HG03097 (cell line): ENCODE results near the gene LRRC26.

Source experiments
- ATAC-seq: cut with Tn5 transposase; IDR thresholded peaks from one replicate; pipeline ENCODE4 v1.9.1; 2021; ENCODE audit not compliant: unreplicated experiment, low FRiP score

Gene LRRC26

DNA sequence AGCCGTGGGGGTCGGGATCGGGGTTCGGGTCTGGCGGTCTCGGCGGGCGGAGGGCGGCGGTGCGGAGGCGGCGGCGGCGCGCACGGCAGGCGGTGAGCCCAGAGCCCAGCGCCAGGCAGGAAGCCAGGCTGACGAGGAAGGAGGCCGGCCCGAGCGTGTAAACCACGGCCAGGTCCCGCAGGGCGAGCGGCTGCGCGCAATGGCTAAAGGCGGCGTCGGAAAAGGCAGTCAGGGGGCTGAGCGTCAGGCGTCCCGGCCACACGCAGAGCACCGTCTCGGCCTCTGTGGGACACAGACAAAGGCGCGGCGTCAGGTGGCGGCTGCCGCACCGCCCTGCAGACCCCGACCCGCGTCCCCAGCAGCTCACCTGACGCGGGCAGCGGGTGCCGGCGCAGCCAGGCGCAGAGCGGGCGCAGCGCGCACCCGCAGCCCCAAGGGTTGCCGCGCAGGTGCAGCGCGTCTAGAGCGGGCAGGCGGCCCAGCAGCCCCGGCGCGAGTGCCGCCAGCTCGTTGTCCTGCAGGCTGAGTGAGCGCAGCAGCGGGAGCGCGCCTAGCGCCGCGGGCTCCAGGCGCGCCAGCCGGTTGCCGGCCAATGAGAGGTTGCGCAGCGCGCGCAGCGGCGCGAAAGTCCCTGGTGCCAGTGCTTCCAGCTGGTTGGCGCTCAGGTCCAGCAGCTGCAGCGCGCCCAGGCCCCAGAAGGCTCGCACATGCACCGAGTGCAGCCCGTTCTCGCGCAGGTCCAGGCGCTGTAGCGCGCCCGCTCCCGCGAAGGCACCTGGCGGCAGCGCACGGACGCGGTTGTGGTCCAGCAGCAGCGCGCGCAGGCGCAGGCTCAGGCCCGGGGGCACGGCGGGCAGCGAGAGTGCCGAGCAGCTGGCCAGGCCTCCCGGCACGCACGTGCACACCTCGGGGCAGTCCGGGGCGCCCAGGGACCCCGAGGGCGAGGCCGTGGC, 671 bp downstream of the LRRC26 start:
- ATAC-seq: no peak

DNA sequence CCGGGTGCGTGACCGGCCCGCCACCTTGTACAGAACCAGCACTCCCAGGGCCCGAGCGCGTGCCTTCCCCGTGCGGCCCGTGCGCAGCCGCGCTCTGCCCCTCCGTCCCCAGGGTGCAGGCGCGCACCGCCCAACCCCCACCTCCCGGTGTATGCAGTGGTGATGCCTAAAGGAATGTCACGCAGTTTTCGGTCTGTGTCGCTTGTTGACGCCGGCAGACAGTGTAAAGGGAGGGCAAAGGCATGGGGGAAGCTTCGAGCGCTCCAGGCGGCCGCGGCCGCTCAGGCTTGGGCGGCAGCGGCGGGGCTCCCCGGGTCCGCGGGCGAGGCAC, 1.3 kb downstream of the LRRC26 start:
- ATAC-seq: no peak

DNA sequence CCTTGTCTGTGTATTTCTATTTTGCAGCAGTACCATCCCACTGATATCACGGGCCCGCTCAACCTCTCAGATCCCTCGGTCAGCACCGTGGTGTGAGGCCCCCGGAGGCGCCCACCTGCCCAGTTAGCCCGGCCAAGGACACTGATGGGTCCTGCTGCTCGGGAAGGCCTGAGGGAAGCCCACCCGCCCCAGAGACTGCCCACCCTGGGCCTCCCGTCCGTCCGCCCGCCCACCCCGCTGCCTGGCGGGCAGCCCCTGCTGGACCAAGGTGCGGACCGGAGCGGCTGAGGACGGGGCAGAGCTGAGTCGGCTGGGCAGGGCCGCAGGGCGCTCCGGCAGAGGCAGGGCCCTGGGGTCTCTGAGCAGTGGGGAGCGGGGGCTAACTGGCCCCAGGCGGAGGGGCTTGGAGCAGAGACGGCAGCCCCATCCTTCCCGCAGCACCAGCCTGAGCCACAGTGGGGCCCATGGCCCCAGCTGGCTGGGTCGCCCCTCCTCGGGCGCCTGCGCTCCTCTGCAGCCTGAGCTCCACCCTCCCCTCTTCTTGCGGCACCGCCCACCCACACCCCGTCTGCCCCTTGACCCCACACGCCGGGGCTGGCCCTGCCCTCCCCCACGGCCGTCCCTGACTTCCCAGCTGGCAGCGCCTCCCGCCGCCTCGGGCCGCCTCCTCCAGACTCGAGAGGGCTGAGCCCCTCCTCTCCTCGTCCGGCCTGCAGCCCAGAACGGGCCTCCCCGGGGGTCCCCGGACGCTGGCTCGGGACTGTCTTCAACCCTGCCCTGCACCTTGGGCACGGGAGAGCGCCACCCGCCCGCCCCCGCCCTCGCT, 1.9 kb downstream of the LRRC26 start:
- no peak for ATAC-seq

DNA sequence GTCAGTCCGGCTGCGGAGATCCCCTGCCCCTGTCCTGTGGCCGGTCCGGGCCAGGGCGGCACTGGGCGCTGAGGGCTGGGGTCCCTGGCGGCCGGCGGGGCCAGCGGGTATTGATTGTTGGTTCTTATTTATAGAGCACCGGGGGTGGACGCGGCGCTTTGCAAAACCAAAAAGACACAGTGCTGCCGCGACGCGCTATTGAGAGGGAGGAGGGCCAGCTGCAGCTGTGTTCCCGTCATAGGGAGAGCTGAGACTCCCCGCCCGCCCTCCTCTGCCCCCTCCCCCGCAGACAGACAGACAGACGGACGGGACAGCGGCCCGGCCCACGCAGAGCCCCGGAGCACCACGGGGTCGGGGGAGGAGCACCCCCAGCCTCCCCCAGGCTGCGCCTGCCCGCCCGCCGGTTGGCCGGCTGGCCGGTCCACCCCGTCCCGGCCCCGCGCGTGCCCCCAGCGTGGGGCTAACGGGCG, 2.5 kb downstream of the LRRC26 start:
- no peak for ATAC-seq

DNA sequence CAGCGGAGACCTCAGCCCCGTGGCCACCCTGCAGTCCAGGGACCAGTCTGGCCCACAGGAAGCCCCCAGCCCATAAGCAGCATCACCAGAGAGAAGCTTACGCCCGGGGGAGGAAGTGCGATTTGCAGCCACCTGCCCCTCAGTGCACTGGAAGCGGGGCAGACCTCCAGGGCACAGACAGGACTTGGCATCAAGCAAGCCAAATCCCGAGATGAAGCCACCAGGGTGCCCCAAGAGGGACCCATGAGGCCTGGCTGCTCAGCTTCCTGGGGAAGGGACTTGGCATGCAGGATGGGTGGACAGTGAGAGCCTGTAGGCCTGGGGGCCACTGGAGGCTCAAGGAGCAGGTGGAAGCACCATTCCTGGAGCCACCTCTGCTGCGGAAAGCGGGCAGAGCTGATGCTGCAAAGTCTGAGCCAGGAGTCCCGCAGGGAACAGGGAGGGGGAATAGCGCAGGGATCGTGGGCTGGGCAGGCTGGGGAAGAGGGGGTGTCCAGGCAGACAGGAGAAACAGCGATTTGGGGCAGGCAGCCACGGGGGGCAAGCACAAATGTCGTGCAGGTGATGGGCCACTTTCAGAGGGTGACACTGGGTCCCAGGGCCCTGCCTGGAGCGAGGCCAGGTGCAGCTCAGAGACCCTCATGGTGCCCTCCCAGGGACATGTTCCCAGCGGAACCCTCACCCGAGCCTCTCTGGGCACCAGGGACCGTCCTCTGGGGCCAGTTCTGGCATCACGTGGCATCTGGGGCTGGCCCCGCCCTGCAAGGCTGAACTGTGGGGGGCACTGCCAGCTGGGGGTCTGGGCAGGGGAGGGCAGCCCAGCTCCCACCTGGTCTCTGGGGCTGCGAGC, 3.2 kb downstream of the LRRC26 start:
- ATAC-seq: no peak

DNA sequence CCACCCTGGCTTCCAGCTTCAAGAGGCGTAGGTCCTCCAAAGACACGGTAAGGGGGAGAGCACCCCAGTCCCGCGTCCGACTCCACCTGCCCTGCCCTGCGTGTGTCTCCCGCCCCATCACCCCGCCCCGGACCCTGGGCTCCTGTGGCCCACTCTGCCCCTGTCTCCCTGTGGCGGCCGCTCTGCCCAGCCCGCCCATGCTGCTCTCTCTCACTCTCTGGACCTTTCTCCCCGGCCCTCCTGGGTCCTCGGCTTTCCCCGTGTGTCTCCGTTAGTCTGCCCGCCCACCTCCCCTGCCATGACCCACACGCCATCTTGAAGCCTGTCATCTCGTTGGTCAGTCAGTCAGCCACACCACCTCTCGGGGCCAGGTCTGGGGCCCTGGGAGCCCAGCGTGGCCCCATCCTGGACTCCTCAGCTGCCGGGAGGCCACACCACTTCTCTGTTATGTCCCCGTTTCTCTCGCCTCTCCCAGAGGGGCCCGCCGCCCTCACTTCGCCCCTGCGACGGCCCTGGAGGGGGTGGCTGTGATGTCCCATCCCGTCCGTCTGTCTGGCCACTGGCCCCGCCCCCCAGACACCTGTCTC, 4.5 kb downstream of the LRRC26 start:
- no peak for ATAC-seq

DNA sequence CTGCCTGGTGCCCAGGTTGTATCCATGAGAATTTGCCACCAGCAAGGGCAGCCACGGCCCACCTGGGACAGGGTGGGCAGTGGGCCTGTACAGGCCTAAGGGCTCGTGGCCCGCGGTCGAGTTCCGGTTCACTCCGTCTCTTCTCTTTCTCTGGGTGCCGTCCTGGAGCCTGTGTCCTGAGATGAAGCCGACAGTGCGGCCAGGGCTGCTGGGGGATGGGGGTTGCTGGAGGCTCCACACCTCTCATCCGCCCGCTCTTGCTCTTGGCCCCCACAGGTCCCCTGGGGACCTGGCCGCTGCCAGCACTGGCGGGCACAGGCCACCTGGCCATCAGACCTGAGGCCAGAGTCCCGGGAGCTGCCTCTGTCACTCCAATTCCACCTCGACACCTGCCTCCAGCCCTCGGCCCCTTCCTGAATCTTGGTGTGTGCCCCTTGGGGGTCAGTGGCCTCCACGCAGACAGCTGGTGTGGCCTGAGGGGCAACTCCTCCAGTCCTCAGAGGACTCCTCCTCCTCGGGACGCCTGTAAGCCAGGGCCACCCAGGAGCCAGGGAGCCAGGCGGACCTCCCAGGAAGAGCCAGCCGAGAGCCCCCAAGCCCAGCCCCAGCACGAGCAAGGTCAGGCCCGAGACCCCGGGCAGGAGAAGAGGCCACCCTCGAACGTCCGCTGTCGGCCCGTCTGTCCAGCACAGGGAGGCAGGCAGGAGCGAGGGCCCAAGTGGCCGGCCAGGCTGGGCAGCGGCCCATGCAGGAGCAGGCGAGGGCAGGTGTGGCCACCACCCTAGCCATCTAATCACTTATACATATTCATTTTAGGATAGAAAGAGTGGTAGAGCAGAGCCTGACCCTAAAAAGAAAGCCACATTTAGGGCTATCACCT, 5.2 kb downstream of the LRRC26 start:
- no peak for ATAC-seq

DNA sequence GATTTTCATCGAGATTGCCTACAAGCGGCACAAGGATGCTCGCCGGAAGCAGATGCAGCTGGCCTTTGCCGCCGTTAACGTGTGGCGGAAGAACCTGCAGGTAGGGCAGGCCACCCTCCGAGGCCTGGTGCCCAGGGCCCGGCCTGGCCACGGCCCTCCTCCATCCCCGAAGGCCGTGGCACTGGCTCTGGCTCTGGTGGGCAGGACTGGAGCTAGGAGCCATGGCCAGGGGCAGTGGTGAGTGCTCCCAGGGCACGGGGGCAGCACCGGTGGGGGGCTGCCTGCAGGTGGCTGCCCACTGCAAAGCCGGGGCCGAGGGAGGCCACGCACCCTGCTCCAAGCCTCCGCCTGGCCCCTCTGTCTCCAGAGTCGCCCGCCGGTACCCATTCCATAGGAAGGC, 6.0 kb downstream of the LRRC26 start:
- ATAC-seq: no peak

DNA sequence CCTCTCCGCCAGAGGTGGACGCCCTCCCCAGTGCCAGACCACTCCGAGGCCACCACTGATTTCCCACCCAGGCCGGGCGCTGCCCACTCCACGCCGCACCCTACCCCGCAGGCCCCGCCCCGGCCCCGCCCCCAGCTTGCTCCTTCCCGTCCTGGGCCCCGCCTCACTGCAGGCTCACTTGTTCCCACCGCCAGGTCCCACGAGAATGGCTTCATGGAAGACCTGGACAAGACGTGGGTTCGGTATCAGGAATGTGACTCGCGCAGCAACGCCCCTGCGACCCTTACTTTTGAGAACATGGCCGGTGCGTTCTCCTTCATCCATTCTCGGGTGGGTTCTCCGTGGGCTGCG, 6.5 kb downstream of the LRRC26 start:
- no peak for ATAC-seq

DNA sequence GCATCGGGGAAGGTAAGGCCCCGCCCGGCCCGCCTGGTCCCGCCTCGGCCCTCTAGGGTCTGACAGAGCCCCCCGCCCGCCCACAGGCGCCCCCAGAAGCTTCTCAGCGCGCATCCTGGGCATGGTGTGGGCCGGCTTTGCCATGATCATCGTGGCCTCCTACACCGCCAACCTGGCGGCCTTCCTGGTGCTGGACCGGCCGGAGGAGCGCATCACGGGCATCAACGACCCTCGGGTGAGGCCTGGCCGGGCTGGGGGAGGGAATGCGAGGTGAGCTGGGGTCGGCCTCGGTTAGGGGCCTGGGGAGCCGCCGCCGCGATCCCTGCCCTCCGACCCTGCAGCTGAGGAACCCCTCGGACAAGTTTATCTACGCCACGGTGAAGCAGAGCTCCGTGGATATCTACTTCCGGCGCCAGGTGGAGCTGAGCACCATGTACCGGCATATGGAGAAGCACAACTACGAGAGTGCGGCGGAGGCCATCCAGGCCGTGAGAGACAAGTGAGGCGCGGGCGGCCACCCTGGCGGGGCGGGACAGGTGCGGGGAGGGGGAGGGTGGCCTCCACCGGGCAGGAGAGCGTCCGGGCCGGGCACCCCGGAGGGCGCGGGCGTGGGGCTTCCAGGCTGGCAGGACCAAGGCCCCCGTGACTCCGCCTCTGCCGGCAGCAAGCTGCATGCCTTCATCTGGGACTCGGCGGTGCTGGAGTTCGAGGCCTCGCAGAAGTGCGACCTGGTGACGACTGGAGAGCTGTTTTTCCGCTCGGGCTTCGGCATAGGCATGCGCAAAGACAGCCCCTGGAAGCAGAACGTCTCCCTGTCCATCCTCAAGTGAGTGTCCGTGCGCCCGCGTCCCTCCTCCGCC, 7.1 kb downstream of the LRRC26 start:
- ATAC-seq: no peak

DNA sequence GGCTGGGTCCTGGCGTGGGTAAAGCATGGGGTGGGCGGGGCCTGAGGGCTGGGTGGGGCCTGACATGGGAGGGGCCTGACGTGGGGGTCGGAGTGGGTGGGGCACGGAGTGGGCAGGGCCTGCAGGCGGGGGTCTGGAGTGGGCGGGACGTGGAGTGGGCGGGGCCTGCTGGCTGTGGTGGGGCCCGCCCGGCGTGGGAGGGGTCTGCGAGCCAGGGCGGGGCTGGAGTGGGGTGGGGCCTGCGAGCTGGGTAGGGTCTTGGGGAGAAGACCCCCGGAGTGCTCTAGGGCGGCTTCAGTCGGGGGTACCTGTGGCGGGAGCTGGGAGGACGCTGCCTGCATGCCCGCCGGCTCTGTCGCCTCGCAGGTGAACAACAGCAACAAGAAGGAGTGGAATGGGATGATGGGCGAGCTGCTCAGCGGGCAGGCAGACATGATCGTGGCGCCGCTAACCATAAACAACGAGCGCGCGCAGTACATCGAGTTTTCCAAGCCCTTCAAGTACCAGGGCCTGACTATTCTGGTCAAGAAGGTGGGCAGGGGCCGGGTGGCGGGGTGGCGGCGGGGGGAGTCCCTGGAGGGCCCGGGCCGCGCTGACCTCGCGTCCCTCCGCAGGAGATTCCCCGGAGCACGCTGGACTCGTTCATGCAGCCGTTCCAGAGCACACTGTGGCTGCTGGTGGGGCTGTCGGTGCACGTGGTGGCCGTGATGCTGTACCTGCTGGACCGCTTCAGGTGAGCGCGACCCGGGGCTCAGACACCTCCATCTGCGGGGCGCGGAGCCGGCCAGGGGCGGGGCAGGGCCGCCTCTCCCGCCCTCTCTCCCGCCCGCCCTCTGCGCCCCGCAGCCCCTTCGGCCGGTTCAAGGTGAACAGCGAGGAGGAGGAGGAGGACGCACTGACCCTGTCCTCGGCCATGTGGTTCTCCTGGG, 8.0 kb downstream of the LRRC26 start:
- ATAC-seq: no peak

DNA sequence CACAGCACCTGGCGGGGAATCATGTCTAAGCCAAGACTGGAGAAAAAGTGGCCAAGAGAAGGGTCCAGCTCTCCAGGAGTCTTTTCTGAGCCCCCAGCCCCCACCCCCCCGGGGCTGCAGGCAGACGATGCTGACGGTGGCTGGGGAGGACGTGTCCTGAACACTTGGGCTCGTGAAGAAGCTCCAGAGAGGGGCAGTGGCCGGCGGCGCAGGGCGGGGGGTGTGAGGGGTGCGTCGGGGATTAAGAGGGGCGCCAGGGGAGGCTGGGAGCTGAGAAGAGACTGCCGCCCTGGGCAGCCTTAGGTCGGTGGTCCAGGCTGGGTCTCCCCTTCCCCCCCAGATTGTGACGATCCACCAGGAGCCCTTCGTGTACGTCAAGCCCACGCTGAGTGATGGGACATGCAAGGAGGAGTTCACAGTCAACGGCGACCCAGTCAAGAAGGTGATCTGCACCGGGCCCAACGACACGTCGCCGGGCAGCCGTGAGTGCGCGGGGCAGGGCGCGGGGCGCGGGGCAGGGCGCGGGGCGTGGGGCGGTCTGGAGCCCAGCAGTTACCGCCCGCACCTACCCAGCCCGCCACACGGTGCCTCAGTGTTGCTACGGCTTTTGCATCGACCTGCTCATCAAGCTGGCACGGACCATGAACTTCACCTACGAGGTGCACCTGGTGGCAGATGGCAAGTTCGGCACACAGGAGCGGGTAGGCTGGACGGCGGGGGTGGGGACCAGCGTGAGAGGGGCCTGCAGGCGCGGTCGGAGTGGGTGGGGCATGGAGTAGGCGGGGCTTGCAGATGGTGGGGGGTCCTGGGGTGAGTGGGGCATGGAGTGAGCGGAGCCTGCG, 8.9 kb downstream of the LRRC26 start:
- no peak for ATAC-seq

DNA sequence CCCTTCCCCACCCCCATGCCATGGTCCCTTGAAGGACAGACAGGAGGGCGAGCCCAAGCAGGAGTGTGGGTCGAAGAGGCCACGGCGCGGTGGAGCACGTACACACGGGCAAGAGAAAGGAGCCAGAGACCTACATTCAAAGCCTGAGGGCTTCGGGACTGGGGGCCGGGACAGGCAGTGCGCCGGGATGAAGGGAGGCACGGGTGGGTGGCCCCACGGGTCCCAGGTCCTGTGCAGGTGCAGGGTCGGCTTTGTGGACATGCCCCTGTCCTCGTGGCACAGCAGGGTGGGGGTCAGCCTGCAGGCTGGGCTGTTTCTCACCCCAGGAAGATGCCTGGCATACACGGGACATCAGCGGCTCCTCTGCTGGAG, 9.8 kb downstream of the LRRC26 start:
- ATAC-seq: no peak

DNA sequence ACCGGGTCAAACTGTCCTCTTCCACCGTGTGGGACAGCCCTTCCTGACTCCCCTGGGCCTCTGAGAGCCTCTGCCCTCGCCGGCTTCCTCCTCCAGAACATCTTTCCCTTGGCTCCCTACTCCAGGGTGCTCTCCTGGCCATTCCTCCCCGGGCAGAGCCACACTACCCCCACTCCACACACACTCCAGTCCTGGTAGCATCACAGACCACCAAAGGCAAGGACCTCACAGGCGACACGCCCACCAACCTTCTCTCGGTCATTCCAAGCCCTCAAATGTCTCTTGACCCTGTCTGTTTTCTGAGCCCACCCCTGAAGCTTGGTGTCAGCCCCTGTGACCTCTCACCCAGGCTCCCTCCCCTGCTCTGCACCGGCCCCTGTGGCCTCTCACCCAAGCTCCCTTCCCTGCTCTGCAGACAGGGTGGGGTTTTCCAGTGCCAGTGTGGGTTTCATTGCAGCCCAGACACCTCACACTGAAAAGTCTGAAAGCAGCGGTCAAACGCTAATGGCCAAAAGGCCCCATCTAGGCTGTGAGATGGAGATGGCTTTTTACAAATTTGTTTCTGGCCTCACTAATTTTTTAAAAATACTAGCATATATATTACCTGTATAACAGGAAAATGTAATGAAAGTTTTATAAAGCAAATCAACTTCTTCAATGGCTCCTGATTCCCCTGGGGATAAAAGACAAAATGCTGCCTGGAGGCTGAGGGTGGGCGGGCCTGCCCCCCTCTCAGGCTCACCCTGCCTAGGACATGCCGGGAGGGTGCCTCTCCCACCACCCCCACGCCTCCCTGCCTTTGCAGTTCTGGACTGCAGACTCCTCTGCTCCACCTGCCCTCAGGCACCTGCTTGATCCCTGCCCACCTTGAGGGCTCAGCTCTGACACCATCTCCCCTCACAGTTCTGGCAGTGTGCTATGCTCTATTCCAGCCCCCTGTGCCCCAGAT, 10.5 kb downstream of the LRRC26 start:
- ATAC-seq: no peak

DNA sequence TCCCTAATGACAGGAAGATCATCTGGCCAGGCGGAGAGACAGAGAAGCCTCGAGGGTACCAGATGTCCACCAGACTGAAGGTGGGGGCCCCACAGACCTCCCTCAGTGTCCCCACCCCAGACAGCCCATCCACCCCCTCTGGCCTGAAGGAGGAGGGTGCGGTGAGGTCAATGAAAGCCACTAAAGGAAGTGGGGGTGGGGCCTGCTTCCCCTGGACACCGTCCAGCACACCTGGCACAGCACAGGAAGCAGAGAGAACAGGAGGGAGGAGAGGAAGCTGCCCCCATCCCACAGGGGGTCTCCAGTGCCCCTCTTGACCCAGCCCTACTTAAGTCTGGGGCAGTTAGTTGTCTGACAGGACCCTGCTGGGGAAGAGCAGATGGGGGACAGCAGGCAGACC, 11.2 kb downstream of the LRRC26 start:
- ATAC-seq: no peak
